ENCODE measurements around the gene HK3.
"Not testable (repeated sequence)": the region's sequence is repeated elsewhere in the genome, so short reads cannot be mapped to it uniquely, and the experiment has no call there.

HK3 gene

DNA sequence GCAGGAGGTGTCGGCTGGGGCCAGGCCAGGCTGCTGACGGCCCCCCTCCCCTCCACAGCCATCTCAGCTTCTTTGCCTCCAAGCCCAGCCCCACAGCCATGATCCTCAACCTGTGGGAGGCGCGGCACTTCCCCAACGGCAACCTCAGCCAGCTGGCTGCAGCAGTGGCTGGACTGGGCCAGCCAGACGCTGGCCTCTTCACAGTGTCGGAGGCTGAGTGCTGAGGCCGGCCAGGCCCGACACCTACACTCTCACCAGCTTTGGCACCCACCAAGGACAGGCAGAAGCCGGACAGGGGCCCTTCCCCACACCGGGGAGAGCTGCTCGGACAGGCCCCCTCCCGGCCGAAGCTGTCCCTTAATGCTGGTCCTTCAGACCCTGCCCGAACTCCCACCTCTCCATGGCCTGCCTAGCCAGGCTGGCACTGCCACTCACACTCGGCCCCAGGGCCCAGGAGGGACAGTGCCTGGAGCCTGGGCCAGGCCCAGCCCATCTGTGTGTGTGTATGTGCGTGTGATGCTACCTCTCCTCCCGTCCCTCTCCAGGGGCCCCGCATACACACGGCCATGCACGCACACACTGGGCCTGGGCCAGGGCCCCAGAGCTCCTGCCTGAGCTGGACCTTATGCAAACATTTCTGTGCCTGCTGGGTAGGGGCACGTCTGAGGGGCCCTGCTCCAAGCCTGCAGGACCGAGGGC, 19.3 kb downstream of the HK3 start:
- Histone ChIP-seq H3K27ac (ENCODE audit: low read depth, low read length) (no peak overlapping the region), H3K36me3 (ENCODE audit: insufficient read depth, low read length) (no peaks in the 10 kb centered on the region), H3K4me1 (ENCODE audit: insufficient read depth, low read length) (no peaks in the 10 kb centered on the region), H3K4me3 (ENCODE audit: low read depth in 1 of 2, low read length in 2 of 2) (no peak overlapping the region), H3K9ac (ENCODE audit: low read length) (no peak overlapping the region), H3K9me3 (ENCODE audit: low read length) (no peaks in the 10 kb centered on the region), H3K27me3 (ENCODE audit: control insufficient read depth in 1 of 2, insufficient read depth in 2 of 2, low read length in 2 of 2) (peaks cover 0 to 12% of the 10 kb centered on the region in 2 donors)

DNA sequence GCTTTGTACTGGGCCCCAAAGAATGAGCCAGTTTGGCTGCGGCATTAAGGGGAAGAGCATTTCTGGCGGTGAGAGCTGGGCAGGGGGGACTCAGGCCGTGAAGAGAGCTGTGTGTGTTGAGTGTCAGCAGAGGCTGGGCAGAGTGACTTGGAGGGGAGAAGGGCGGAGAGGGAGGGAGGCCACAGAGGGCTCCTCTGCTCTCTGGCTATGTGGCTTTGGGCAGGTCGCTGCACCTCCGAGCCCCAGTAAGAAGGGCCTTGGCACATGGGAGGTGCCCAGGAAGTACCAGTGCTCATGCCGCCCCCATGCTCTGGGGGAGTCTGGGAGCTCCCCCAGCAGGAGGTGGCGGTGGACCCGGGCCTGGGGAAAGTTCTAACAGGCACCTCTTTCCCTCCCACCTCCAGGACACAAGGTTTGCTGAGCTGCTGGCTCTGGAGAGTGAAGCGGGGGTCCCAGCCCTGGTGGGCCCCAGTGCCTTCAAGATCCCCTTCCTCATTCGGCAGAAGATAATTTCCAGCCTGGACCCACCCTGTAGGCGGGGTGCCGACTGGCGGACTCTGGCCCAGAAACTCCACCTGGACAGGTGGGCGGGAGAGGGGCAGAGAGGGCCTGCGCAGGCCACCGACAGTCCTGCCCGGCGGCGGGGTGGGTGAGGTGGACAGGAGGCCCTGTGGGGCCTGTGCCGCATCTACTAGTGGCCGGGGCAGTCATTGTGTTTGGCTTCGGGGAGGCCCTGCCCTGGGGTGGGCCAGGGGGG, 20.1 kb downstream of the HK3 start:
- Histone ChIP-seq H3K36me3 (ENCODE audit: insufficient read depth, low read length) (no peaks in the 10 kb centered on the region), H3K9ac (ENCODE audit: low read length) (no peak overlapping the region), H3K4me1 (ENCODE audit: insufficient read depth, low read length) (no peaks in the 10 kb centered on the region), H3K4me3 (ENCODE audit: low read depth in 1 of 2, low read length in 2 of 2) (no peak overlapping the region), H3K27ac (ENCODE audit: low read depth, low read length) (no peak overlapping the region), H3K9me3 (ENCODE audit: low read length) (no peaks in the 10 kb centered on the region), H3K27me3 (ENCODE audit: control insufficient read depth in 1 of 2, insufficient read depth in 2 of 2, low read length in 2 of 2) (peaks cover 0 to 12% of the 10 kb centered on the region in 2 donors)

DNA sequence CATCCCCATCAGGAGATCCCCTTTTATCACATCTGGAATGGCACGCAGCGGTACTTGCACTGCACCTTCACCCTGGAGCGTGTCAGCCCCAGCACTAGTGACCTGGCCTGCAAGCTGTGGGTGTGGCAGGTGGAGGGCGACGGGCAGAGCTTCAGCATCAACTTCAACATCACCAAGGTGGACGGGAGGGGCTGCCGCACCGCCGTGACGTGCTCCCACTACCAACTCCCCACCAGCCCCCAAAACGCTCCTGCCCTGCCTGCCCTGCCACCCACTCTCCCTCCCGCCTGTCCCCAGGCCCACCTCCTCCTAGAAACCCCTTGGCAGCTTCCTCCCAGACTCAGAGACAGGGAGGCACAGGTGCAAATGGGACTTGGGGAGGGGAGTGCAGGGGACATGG, 20.7 kb downstream of the HK3 start:
- no peak overlapping the region for H3K27ac ChIP-seq (ENCODE audit: low read depth, low read length)
- no peaks in the 10 kb centered on the region for H3K36me3 ChIP-seq (ENCODE audit: insufficient read depth, low read length)
- H3K9me3 ChIP-seq (ENCODE audit: low read length), result no peaks in the 10 kb centered on the region
- H3K4me3 ChIP-seq (ENCODE audit: low read depth in 1 of 2, low read length in 2 of 2), result no peak overlapping the region
- H3K27me3 ChIP-seq (ENCODE audit: control insufficient read depth in 1 of 2, insufficient read depth in 2 of 2, low read length in 2 of 2), result peaks cover 0 to 12% of the 10 kb centered on the region in 2 donors
- no peaks in the 10 kb centered on the region for H3K4me1 ChIP-seq (ENCODE audit: insufficient read depth, low read length)
- no peak overlapping the region for H3K9ac ChIP-seq (ENCODE audit: low read length)

DNA sequence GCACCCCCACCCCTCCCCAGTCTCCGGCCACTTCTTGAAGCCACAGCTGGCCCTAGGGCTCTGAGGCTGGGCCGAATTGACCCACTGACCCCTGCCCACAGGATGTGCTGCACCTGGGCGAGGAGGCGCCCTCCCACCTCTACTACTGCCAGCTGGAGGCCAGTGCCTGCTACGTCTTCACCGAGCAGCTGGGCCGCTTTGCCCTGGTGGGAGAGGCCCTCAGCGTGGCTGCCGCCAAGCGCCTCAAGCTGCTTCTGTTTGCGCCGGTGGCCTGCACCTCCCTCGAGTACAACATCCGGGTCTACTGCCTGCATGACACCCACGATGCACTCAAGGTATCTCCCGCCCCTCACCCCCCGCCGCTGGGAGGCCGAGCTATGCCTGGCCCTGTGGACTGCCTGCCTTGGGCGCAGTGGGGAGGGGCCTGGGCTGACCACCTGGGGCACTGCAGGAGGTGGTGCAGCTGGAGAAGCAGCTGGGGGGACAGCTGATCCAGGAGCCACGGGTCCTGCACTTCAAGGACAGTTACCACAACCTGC, 21.3 kb downstream of the HK3 start:
- Histone ChIP-seq H3K36me3 (ENCODE audit: insufficient read depth, low read length) (no peaks in the 10 kb centered on the region), H3K27ac (ENCODE audit: low read depth, low read length) (no peak overlapping the region), H3K4me1 (ENCODE audit: insufficient read depth, low read length) (no peaks in the 10 kb centered on the region), H3K9ac (ENCODE audit: low read length) (no peak overlapping the region), H3K4me3 (ENCODE audit: low read depth in 1 of 2, low read length in 2 of 2) (no peak overlapping the region), H3K27me3 (ENCODE audit: control insufficient read depth in 1 of 2, insufficient read depth in 2 of 2, low read length in 2 of 2) (peaks cover 0 to 12% of the 10 kb centered on the region in 2 donors), H3K9me3 (ENCODE audit: low read length) (no peaks in the 10 kb centered on the region)

DNA sequence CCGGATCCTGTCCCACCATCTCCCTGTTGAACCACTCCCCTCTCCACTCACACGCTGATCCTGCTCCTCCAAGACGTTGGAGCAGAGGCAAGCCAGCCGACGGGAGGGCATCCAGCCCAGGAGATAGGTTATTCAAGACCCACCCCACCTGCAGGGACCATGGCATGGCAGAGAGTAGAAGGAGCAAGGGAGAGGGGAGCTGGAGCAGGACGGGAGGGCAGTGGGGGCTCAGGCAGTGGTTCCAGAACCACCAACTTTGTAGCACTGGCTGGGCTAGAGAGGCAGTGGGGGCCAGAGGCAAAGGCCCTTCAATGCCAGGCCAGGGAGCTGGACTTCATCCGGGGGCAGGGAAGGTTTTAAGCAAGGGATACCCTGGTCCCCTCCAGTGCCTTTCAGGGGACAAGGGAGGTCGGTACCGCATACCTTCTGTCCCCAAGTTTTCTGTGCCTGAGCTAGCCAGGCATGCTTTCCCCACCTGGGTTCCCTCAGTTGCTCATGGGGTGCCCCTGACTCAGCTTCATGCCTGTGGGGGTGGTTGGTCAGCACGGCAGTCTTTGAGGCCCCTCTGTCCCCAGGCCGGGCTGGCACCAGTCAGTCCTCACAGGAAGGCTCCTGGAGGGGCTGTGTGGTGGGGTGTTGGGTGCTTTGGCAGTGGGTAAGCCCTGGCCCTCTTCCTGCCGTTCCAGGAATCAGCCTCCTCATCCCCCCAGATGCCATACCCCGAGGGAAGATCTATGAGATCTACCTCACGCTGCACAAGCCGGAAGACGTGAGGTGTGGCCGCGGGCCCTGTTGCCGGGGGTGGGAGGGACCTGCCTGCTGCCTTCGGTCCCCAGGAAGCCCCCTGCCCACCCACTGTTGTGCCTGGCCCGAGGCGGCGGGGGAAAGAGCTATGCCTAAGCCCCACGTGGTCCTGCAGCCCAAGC, 22.4 kb downstream of the HK3 start:
- Histone ChIP-seq H3K36me3 (ENCODE audit: insufficient read depth, low read length) (no peaks in the 10 kb centered on the region), H3K4me1 (ENCODE audit: insufficient read depth, low read length) (no peaks in the 10 kb centered on the region), H3K9me3 (ENCODE audit: low read length) (no peaks in the 10 kb centered on the region), H3K27ac (ENCODE audit: low read depth, low read length) (no peak overlapping the region), H3K4me3 (ENCODE audit: low read depth in 1 of 2, low read length in 2 of 2) (no peak overlapping the region), H3K9ac (ENCODE audit: low read length) (no peak overlapping the region), H3K27me3 (ENCODE audit: control insufficient read depth in 1 of 2, insufficient read depth in 2 of 2, low read length in 2 of 2) (peaks cover 0 to 12% of the 10 kb centered on the region in 2 donors)

DNA sequence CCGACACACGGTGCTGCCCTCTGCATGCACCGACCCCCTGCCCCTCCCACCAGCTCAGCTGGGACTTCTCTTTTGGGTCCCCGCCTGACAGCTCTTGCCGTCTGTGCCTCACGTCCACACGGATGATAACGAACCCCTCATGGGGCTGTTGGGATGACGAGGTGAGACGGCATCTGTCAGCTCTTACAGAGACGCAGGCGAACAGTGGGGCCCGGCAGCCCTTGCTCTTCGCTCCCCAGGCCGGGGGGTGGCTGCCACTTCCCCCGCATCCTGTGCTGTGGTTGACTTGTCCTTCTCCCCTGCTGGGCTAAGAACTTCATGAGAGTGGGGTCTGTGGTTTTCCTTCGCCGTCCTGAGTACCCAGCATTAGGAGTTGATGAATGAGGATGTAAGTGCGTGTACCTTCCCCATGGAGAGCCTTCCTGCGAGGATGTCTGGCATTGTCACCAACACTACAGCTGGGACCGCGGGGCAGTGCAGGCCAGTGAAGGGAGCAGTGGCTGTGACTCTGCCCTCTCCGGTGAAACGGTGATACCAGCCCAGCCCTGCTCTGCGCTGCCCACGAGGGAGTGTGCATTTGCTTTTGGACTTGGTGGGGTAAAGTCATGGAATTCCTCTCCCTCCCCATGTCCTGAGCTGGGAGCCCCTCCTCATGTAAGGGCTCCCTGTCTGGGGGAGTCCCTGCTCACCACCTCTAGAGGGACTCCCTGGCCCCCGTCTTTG, 23.2 kb downstream of the HK3 start:
- H3K27me3 ChIP-seq (ENCODE audit: control insufficient read depth in 1 of 2, insufficient read depth in 2 of 2, low read length in 2 of 2), result peaks cover 0 to 12% of the 10 kb centered on the region in 2 donors
- no peak overlapping the region for H3K27ac ChIP-seq (ENCODE audit: low read depth, low read length)

DNA sequence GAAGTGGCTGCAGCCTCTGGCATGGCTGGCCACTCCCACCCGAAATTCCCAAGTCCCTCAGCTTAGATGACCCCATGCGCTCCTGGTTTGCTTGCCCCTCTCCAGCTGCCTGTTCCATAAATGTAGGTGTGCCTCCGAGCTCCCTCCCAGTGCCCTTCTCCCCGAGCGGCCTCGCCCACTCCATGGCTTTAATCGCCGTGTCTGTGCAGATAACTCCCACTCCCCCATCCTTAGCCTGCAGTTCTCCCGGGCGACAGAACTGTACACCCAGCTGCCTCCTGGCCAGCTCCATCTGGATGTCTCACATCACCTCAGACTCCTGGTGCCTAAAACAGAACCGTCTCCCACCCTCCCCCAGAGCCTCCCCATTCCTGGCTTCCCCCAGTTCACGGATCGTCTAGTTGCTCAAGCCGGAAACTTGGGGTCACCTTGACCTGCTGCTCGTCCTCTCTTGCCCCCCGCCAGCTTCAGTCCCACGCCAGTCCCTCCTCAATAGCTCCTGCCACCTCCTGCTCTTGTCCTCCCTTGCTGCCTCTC, 24.1 kb downstream of the HK3 start:
- H3K9ac ChIP-seq (ENCODE audit: low read length), result no peak overlapping the region
- no peaks in the 10 kb centered on the region for H3K9me3 ChIP-seq (ENCODE audit: low read length)
- H3K27ac ChIP-seq (ENCODE audit: low read depth, low read length), result no peak overlapping the region
- H3K27me3 ChIP-seq (ENCODE audit: control insufficient read depth in 1 of 2, insufficient read depth in 2 of 2, low read length in 2 of 2), result peaks cover 0 to 12% of the 10 kb centered on the region in 2 donors
- no peak overlapping the region for H3K4me3 ChIP-seq (ENCODE audit: low read depth in 1 of 2, low read length in 2 of 2)
- H3K36me3 ChIP-seq (ENCODE audit: insufficient read depth, low read length), result no peaks in the 10 kb centered on the region
- no peaks in the 10 kb centered on the region for H3K4me1 ChIP-seq (ENCODE audit: insufficient read depth, low read length)

More for the DNA sequence above, 23.2 kb downstream of the HK3 start:
- H3K9ac ChIP-seq (ENCODE audit: low read length), result no peak overlapping the region
- no peaks in the 10 kb centered on the region for H3K4me1 ChIP-seq (ENCODE audit: insufficient read depth, low read length)
- H3K9me3 ChIP-seq (ENCODE audit: low read length), result no peaks in the 10 kb centered on the region
- no peak overlapping the region for H3K4me3 ChIP-seq (ENCODE audit: low read depth in 1 of 2, low read length in 2 of 2)
- H3K36me3 ChIP-seq (ENCODE audit: insufficient read depth, low read length), result no peaks in the 10 kb centered on the region

DNA sequence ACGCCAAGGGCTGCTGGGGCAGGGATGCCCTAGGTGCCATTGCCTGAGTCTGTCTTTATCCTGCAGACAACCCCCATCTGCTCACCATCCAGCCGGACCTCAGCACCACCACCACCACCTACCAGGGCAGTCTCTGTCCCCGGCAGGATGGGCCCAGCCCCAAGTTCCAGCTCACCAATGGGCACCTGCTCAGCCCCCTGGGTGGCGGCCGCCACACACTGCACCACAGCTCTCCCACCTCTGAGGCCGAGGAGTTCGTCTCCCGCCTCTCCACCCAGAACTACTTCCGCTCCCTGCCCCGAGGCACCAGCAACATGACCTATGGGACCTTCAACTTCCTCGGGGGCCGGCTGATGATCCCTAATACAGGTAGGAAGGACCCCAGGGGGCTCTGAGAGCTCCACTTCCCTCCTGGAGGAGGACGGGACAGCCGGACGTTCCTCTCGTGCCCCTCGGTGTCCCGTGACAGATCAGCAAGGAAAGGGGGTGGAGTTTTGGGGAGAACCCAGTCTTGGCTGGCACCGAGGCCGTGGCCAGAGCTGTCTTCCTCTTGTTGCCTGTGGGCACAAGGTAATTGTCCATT, 24.9 kb downstream of the HK3 start:
- Histone ChIP-seq H3K9me3 (ENCODE audit: low read length) (no peaks in the 10 kb centered on the region), H3K36me3 (ENCODE audit: insufficient read depth, low read length) (no peaks in the 10 kb centered on the region), H3K27ac (ENCODE audit: low read depth, low read length) (no peak overlapping the region), H3K9ac (ENCODE audit: low read length) (no peak overlapping the region), H3K27me3 (ENCODE audit: control insufficient read depth in 1 of 2, insufficient read depth in 2 of 2, low read length in 2 of 2) (peaks cover 0 to 12% of the 10 kb centered on the region in 2 donors), H3K4me1 (ENCODE audit: insufficient read depth, low read length) (no peaks in the 10 kb centered on the region), H3K4me3 (ENCODE audit: low read depth in 1 of 2, low read length in 2 of 2) (no peak overlapping the region)

DNA sequence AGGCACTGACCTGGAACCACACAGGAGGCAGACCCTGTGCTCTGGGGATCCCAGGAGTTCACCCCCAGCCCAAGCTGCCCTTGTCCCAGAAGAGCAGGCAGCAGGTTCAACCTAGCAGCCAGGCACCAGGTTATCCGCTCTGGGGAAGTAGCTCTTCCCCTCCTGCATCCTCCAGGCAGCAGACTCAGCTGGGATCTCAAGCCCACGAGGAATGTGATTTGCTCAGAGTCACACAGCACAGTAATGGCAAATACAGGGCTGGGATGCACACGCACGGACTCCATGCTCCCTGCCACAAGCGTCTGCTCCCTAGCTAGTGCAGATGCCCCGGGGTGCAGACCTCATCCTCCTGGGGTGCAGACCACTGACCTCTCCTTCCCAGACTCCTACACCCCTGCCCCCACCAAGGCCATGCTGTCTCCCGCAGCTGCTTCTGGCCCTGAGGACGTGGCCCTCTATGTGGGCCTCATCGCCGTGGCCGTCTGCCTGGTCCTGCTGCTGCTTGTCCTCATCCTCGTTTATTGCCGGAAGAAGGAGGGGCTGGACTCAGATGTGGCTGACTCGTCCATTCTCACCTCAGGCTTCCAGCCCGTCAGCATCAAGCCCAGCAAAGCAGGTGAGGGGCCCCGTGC, 25.5 kb downstream of the HK3 start:
- no peaks in the 10 kb centered on the region for H3K36me3 ChIP-seq (ENCODE audit: insufficient read depth, low read length)
- H3K9ac ChIP-seq (ENCODE audit: low read length), result no peak overlapping the region
- H3K4me3 ChIP-seq (ENCODE audit: low read depth in 1 of 2, low read length in 2 of 2), result no peak overlapping the region
- H3K9me3 ChIP-seq (ENCODE audit: low read length), result no peaks in the 10 kb centered on the region
- peaks cover 0 to 12% of the 10 kb centered on the region in 2 donors for H3K27me3 ChIP-seq (ENCODE audit: control insufficient read depth in 1 of 2, insufficient read depth in 2 of 2, low read length in 2 of 2)
- no peaks in the 10 kb centered on the region for H3K4me1 ChIP-seq (ENCODE audit: insufficient read depth, low read length)
- no peak overlapping the region for H3K27ac ChIP-seq (ENCODE audit: low read depth, low read length)

DNA sequence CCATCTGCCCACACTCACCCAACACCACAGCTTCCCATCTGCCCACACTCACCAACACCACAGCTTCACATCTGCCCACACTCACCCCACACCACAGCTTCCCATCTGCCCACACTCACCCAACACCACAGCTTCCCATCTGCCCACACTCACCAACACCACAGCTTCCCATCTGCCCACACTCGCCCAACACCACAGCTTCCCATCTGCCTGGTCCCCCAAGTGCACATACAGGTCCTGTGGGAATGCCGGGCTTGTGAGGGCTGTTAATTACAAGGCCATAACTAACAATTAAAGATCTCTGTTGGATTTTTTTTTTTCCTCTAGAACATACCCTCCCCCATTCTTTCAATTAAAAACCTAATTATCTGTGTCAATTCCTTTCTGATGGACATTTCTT, 26.1 kb downstream of the HK3 start:
- H3K27ac ChIP-seq (ENCODE audit: low read depth, low read length); H3K36me3 ChIP-seq (ENCODE audit: insufficient read depth, low read length); H3K4me3 ChIP-seq (ENCODE audit: low read depth in 1 of 2, low read length in 2 of 2); H3K9me3 ChIP-seq (ENCODE audit: low read length); H3K9ac ChIP-seq (ENCODE audit: low read length); H3K4me1 ChIP-seq (ENCODE audit: insufficient read depth, low read length): not testable (repeated sequence)
- H3K27me3 ChIP-seq (ENCODE audit: control insufficient read depth in 1 of 2, insufficient read depth in 2 of 2, low read length in 2 of 2), result peaks cover 0 to 18% of the 10 kb centered on the region in 2 donors

Measured in muscle layer of colon (tissue), 2 donors.